ENCODE measurements around the gene KLHDC10.
"Not testable (repeated sequence)": the region's sequence is repeated elsewhere in the genome, so short reads cannot be mapped to it uniquely, and the experiment has no call there.

KLHDC10 gene

DNA sequence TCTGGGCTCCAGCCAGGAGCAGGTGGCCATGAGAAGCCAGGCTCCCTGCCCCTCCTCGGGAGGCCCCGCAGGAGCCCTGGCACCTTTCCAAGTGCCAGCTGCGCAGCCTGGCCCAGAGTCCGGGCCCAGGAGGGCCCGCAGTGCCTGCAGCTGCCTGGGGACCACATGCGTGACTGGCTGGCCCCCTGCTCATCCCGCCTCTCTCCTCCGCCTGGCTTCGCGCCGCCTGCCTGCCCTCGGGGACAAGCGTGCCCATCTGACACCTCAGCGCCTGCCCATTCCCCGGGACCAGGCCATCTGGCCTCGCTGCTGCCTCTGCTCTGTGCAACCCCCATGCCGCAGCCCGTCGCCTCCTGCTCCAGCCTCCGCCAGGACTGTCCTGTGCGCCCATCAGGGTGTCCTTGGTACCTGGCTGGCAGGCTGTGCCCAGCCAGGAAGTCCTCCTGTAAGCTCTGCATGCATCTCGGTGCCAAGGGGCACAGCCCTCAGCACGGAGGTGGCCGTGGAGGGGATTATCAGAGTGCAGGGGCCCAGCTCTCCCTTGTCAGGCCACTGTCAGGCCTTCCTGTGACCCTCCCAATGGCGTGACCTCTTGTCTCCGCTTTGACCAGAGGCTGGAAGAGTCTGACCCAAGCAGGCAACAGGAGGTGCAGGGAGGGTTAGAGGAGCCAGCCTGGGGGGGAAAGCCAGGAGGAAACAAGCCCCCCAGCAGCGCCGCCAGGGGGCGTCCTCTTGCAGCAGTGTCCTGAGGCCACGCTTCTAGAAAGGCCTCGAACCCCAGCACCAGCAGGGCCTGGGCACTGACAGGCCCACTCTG, 84.4 kb downstream of the KLHDC10 start:
- DNase-seq (ENCODE audit: low read depth in 3 of 3) = no peak

DNA sequence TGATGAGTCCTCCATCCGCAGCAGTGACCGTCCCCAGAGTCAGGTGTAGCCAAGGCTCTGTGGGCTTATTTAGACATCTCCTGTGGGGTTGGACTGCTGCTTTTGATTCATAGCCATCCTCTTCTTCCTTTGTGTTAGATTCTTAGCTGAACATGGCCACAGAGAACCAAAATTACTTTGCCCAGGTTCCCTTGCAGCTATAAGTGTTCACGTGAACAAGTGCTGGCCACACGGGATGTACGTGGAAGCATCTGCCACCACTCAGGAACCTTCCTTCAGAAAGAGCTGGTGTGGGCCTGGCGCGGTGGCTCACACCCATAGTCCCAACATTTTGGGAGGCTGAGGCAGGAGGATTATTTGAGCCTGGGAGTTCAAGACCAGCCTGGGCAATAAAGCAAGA, 85.8 kb downstream of the KLHDC10 start:
- DNase-seq (ENCODE audit: low read depth in 3 of 3) = no peak

DNA sequence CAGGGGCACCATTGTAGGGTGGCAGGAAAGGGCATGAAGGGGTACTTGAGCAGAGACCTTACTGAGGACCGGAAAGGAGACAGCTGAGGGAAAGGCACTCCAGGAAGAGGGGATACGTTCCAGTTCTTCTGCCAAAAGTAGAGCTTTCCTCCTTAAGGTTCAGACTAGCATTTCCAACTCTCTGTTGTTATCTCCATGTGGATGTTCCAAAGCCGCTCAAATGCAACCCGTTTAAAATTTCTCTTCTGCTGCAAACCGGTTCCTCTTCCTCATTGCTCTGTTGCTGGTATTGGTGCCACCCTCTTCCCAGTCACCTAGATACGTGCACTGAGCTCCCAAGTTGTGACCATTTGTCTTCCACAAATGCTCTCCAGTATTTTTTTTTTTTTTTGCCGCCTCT, 87.4 kb downstream of the KLHDC10 start:
- DNase-seq (ENCODE audit: low read depth in 3 of 3) = no peak

DNA sequence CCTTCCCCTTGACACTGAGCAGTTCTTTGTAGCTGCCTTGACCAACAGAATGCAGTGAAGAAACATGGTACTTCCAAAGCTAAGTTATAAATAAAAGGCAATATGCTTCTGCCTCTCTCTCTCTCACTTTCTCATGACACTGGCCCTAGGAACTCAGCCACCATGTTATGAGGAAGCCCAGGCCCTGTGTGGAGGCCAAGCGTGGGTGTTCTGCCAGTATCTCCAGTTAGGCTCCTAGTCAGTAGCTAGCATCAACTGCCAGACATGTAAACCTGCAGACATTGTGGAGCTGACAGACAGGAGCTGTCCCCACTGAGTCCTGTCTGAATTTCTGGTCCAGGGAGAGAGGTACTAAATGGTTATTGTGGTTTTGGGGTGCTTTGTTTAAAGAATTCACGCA, 89.7 kb downstream of the KLHDC10 start:
- DNase-seq (ENCODE audit: low read depth in 3 of 3) = no peak

DNA sequence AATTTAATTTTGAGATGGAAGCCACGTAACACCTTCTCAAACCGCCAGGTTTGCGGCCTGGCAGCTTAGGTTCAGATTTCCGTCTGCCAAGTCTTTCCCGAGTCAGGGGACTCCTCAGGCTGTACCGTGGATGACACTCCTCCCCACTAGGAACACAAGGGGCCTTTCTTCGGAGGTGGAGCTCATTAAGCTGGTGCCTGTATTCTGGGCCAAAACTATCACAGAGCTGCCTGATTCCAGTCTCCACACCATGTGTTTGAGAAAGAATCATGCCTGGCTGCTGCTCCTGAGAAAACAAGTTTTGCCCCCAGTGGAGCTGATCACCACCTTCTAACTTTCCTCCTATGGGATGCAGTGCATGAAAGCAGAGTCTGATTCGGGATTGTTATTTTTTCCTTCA, 90.1 kb downstream of the KLHDC10 start:
- DNase-seq (ENCODE audit: low read depth in 3 of 3) = no peak

DNA sequence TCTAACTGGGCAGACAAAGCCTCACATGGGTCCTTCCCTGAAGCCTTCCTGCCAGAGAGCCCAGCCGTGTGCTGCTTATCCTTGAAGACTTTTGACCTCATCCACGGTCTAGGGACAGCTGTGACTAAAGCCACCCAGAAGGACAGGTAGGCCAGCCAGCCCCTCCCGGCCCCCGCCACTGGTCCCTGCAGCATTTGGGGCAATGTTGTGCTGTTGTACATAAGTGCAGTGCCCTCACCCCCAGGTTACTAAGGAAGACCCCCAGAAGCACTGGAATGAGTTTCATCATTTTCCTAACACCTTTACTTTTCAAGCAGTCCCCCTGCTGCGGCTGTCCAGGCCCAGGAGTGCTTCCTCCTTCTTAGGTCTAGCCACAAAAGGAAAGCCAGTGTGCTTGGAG, 91.9 kb downstream of the KLHDC10 start:
- DNase-seq (ENCODE audit: low read depth in 3 of 3) = no peak

DNA sequence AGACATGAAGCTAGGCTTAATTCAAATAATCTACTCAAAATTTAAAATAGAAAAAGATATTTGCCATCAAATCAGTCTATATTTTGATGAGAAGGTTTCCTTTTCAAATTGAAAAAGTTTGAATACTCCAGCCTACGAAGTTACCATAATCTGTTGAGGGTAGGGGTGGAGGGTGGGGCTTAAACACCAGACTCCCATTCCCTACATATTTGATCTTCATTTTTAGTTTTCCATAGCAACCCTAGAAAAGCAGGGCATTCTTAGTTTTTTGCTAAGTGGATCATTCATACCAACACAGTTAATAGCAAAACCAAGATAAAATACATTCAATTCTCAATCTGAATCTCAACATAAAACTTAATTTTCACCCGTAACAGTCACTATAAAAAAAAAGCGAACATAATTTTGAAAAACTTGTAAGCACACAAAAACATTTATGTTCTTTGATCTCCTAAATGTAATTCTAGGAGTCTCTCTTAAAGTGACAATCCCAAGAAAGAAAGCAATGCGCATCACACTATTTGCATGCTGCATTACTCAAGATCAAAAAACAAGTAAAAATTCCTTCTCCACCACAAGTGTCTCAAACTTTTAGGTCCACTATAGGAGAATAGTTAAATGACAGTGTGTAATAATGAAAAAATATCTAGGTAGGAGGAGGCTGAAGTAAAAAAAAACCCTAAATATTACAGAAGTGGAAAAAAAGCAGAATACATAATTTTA, 104.1 kb downstream of the KLHDC10 start:
- DNase-seq (ENCODE audit: low read depth in 3 of 3) = no peak

DNA sequence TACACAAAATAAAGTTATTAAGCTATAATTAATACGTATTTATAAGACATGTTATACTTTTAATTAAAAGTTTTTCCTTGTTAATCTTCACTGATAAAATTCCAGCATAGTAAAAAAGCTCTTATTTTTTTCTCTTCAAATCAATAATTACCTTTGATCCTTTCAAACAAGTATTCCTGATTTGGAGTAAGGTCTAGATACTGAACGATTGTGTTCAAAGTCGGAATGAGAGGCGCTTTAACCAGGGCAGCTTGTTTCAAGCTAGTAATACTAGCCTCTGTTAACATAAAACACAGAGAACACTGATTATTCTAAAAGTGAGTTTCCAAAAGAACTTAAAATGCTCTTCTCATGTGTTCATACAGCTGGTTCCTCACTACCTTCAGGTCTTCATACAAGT, 107.9 kb downstream of the KLHDC10 start:
- DNase-seq (ENCODE audit: low read depth in 3 of 3) = no peak

DNA sequence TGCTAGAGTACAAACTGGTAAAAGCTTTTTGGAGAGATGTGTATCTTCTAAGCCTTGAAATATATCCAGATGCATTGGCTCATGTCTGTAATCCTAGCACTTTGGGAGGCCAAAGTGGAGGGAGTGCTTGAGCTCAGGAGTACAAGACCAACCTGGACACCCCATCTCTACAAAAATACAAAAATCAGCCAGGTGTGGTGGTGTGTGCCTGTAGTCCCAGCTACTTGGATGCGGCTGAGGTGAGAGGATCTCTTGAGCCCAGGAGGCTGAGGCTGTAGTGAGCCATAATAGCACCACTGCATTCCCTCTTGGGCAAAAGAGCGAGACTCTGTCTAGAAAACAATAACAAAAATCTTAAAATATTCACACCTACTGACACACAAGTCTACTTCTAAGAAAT, 109.3 kb downstream of the KLHDC10 start:
- DNase-seq (ENCODE audit: low read depth in 3 of 3) = no peak

DNA sequence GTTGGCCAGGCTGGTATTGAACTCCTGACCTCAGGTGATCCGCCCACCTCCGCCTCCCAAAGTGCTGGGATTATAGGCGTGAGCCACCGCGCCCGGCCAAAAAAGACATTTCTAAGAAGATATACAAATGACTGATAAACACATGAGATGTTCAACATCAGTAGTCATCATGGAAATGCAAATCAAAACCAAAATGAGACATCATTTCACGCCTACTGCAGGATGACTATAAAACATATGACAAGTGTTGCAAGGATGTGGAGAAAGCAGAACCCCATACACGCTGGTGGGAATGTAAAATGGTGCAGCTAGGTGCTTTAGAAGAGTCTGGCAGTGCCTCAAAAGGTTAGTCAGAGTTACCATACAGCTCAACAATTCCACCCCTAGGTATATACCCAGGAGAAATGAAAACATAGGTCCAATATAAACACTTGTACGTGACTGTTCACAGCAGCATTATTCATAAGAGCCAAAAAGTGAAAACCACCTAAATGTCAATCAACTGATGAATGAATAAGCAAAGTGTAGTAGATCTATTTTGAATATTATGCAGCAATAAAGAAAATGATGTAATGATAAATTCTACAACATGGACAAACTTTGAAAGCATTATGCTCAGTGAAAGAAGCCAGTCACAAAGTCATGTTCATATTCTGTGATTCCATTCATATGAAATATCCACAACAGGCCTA, 110.4 kb downstream of the KLHDC10 start:
- no peak for DNase-seq (ENCODE audit: low read depth in 3 of 3)

DNA sequence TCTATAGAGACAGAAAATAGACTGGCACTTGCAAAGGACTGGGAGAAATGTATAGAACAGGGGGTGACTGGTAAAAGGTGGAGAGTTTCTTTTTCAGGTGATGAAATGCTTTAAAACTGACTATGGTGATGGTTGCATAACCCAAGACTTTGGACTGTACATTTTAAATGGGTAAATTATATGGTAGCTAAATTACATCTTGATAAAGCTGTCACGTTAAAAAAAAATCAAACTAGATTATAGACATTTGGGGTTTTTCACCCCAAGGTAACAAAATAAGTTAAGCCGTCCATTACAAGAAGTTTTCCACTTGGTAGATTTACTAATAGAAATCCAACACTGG, 110.9 kb downstream of the KLHDC10 start:
- no peak for DNase-seq (ENCODE audit: low read depth in 3 of 3)

DNA sequence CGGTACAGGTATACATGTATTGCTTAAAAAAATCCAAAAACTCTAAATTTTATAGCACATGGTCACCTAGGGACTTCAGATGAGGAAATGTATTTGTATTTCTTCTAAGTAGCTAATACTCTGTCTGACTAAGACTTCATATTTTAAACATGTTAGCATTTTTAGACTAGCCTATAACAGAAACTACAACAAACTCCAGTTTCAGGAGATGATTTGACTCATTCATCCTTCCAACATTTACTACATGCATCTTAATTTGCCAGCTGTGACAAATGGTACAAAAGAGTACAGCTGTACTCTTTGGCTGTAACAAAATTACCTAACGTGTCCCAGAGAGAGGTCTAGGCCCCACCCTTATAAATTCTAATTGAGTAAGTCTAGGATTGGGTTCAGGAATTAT, 112.7 kb downstream of the KLHDC10 start:
- DNase-seq (ENCODE audit: low read depth in 3 of 3) = no peak

DNA sequence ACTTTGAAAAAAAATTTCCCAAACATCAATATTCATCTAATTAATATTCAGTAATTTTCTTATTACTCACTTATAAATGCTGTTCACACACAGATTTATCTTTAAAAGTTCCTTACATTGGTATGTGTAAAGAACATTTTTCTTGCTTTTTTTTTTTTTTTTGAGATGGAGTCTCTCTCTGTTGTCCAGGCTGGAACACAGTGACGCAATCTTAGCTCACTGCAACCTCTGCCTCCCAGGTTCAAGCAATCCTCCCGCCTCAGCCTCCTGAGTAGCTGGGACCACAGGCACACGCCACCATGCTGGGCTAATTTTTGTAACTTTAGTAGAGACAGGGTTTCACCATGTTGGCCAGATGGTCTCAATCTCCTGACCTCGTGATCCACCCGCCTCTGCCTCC, 114.0 kb downstream of the KLHDC10 start:
- DNase-seq (ENCODE audit: low read depth in 3 of 3) = not testable (repeated sequence)

Data from stimulated activated CD4-positive, alpha-beta T cell treated with anti-CD3 and anti-CD28 coated beads, TNF-alpha, amount 100 ng/mL, for 4 hours (primary cell).